Activated CD8-positive, alpha-beta T cell treated with anti-CD3 and anti-CD28 coated beads for 36 hours (primary cell): ENCODE results near the gene CLCN7. TPM values are rescaled to one million over a fixed set of nuclear protein-coding genes. Genes with fewer than 3 reads are reported as not detected.
"Not testable (repeated sequence)": the region's sequence is repeated elsewhere in the genome, so short reads cannot be mapped to it uniquely, and the experiment has no call there.

Experiments used
- ATAC-seq: fragments of 200-7000 bp; cut with Tn5 transposase; one replicate; pipeline ENCODE4 v1.10.0; 2021; ENCODE audit warnings: mild to moderate bottlenecking, moderate library complexity
- CTCF ChIA-PET: fragments of 350-600 bp; sonication (Branson Sonifier 250); formaldehyde crosslinking; loops from one replicate; lab custom pipeline; 2021; ENCODE audit warnings: antibody characterized with exemption; lab: Charles Lee
- POLR2A ChIA-PET: fragments of 350-600 bp; sonication (Branson Sonifier 250); formaldehyde crosslinking; loops from one replicate; lab custom pipeline; 2021; ENCODE audit warnings: antibody characterized with exemption; lab: Charles Lee
- DNase-seq: peaks from one replicate; pipeline ENCODE4 v3.0.0-alpha.2; 2020
- H3K27ac Mint-ChIP-seq: one replicate; pipeline ENCODE4 v1.8.0; 2021; ENCODE audit warnings: mild to moderate bottlenecking, mixed read lengths
- H3K27me3 Mint-ChIP-seq: one replicate; pipeline ENCODE4 v1.8.0; 2021; ENCODE audit warnings: mixed read lengths
- H3K36me3 Mint-ChIP-seq: one replicate; pipeline ENCODE4 v1.8.0; 2021; ENCODE audit warnings: low read depth, mixed read lengths
- H3K4me1 Mint-ChIP-seq: one replicate; pipeline ENCODE4 v1.8.0; 2021; ENCODE audit warnings: low read depth, mixed read lengths
- H3K4me3 Mint-ChIP-seq: one replicate; pipeline ENCODE4 v1.8.0; 2021; ENCODE audit warnings: mild to moderate bottlenecking, moderate library complexity, mixed read lengths
- H3K9me3 Mint-ChIP-seq: one replicate; pipeline ENCODE4 v1.8.0; 2021; ENCODE audit warnings: mixed read lengths
- CTCF ChIP-seq: fragments of 200-600 bp; IDR thresholded peaks from one replicate; pipeline ENCODE4 v1.8.0; 2022; ENCODE audit warnings: antibody characterized with exemption, mild to moderate bottlenecking
- intact Hi-C: fragments of 100-400 bp; cut with micrococcal nuclease; formaldehyde crosslinking; loops from one replicate; pipeline ENCODE4 v1.10.0; 2022
- total RNA-seq, 2 experiments: library from RNA; stranded (reverse); gene quantifications; one replicate each; pipeline ENCODE4 v1.2.3, GENCODE V29; 2021

CLCN7 gene
- total RNA-seq, 2 experiments from 2014 or later, result 35.5 to 36.8 TPM

DNA sequence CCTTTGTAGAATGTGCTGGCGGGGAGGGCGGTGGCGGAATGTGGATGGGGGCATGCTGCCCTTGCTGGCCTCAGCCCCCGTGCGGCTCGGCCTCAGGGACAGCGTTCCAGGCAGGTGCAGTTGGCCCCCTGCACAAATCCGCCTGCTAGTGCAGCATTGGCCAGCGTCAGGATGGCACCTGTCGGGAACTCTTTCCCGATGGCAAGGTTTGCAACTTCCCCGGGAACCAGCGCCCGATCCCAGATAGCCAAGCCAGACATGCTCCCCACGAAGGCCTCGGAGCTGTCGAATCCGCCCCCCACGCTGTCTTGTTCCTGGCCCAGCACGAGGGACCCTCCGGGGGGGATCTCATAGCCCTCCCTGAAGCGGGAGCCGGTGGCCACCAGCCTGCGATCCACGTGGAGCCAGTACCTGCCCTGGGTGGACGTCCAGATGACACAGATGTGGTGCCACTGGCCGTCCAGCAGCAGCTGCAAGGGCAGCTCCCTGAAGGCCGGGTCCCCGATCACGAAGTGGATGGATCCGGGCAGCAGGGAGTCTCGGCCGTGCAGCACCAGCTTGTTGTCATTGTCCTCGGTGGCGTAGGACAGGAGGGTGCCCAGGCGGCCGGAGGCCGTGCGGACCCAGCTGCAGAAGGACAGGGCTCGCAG lies 11.1 kb upstream of the CLCN7 start:
- POLR2A ChIA-PET, result no interaction called here
- Mint-ChIP-seq H3K4me1 (no peaks in the 10 kb centered on the region), H3K36me3 (no peaks in the 10 kb centered on the region), H3K27me3 (no peaks in the 10 kb centered on the region), H3K27ac (no peak overlapping the region), H3K9me3 (no peaks in the 10 kb centered on the region), H3K4me3 (no peak overlapping the region)
- intact Hi-C loops, result no loop called here
- CTCF ChIA-PET, result no interaction called here
- DNase-seq, result no peak
- no peak for TF ChIP-seq CTCF
- no peak for ATAC-seq

- intact Hi-C loops, result no loop called here
- ChIA-PET POLR2A (interaction anchor here (1.0 to 1.9 kb wide), 2 partner anchors 10 to 131 kb away, joined by 3 to 7 read pairs; partner anchors contain the start of gene TELO2), CTCF (no interaction called here)
- Mint-ChIP-seq H3K9me3 (no peaks in the 10 kb centered on the region), H3K4me3 (no peak overlapping the region), H3K4me1 (no peaks in the 10 kb centered on the region), H3K27ac (no peak overlapping the region), H3K27me3 (no peaks in the 10 kb centered on the region), H3K36me3 (no peaks in the 10 kb centered on the region)
- DNase-seq (no peak), ATAC-seq (no peak)
- TF ChIP-seq CTCF, result no peak
These were observed 7.3 kb upstream of the CLCN7 start for GRCh38 chr16:1481906-1482835.

GRCh38 chr16:1478937-1479336 lies 4.1 kb upstream of the CLCN7 start:
- ATAC-seq, intact Hi-C loops, H3K36me3 Mint-ChIP-seq, H3K27ac Mint-ChIP-seq, H3K9me3 Mint-ChIP-seq, H3K4me3 Mint-ChIP-seq, H3K27me3 Mint-ChIP-seq, H3K4me1 Mint-ChIP-seq, DNase-seq, CTCF ChIA-PET: not testable (repeated sequence)
- POLR2A ChIA-PET, result interaction anchor here (0.6 to 1.0 kb wide), 2 partner anchors 39 to 51 kb away, joined by 3 read pairs; no protein-coding TSS in a partner anchor

DNA sequence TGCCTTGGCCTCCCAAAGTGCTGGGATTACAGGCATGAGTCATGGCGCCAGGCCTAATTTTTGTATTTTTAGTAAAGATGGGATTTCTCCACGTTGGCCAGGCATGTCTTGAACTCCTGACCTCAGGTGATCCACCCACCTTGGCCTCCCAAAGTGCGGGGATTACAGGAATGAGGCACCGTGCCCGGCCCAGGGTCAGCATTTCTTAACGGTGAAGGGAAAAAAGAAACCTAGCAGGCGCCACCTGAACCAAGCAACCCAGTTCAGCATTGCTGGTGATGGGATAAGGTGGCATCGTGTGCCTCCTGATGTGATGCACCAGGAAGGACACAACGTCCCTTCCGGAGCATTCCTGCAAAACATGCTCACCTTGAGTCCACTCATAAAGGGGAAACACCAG lies 2.2 kb upstream of the CLCN7 start:
- Mint-ChIP-seq H3K36me3 (no peaks in the 10 kb centered on the region), H3K4me1 (peaks cover 18% of the 10 kb centered on the region), H3K9me3 (no peaks in the 10 kb centered on the region), H3K27me3 (no peaks in the 10 kb centered on the region), H3K4me3 (no peak overlapping the region), H3K27ac (no peak overlapping the region)
- CTCF ChIA-PET, result interaction anchor here (1.4 kb wide), 1 partner anchor 113 kb away, joined by 3 read pairs; no protein-coding TSS in a partner anchor
- ATAC-seq, result no peak
- no peak for DNase-seq
- TF ChIP-seq CTCF, result no peak
- POLR2A ChIA-PET, result no interaction called here
- intact Hi-C loops, result no loop called here

- POLR2A ChIA-PET, result interaction anchor here (1.3 kb wide), 1 partner anchor 17 kb away, joined by 6 read pairs; the partner anchor contains the start of gene TELO2
- Mint-ChIP-seq H3K9me3 (no peaks in the 10 kb centered on the region), H3K36me3 (no peaks in the 10 kb centered on the region), H3K4me1 (peaks cover 31% of the 10 kb centered on the region), H3K27me3 (no peaks in the 10 kb centered on the region), H3K27ac (peak overlapping the region; percentile 90), H3K4me3 (peak overlapping the region; percentile 86)
- CTCF ChIA-PET, result interaction anchor here (0.7 kb wide), 1 partner anchor 13 kb away, joined by 4 read pairs; no protein-coding TSS in a partner anchor
- ATAC-seq (no peak), DNase-seq (no peak)
- TF ChIP-seq CTCF, result no peak
- intact Hi-C loops, result no loop called here
These were observed 805 bp upstream of the CLCN7 start for GRCh38 chr16:1475552-1476114.
